HEK293 (cell line): ENCODE measurements around the gene CAMKK1.

Source experiments
- EGR2 ChIP-seq: fragments of 450-650 bp; formaldehyde crosslinking; IDR thresholded peaks from 2 replicates; pipeline ENCODE4 v1.5.1; 2016; ENCODE audit warnings: low read depth, missing biosample characterization, missing genetic modification characterization
- ZNF2 ChIP-seq: fragments of 450-650 bp; formaldehyde crosslinking; IDR thresholded peaks from 2 replicates; pipeline ENCODE4 v1.5.1; 2016; ENCODE audit warnings: missing biosample characterization, missing genetic modification characterization
- ZNF350 ChIP-seq: fragments of 450-650 bp; formaldehyde crosslinking; IDR thresholded peaks from 2 replicates; pipeline ENCODE4 v1.5.0; 2017; ENCODE audit warnings: missing biosample characterization, mild to moderate bottlenecking, missing genetic modification characterization
- ZNF394 ChIP-seq: fragments of 450-650 bp; formaldehyde crosslinking; IDR thresholded peaks from 2 replicates; pipeline ENCODE4 v1.5.1; 2016; ENCODE audit warnings: missing biosample characterization, missing genetic modification characterization, mild to moderate bottlenecking, moderate library complexity, borderline replicate concordance
- ZNF530 ChIP-seq: fragments of 450-650 bp; formaldehyde crosslinking; IDR thresholded peaks from 2 replicates; pipeline ENCODE4 v1.5.1; 2016; ENCODE audit warnings: low read depth, missing biosample characterization, missing genetic modification characterization
- ZNF777 ChIP-seq: fragments of 450-650 bp; formaldehyde crosslinking; IDR thresholded peaks from 2 replicates; pipeline ENCODE4 v1.5.1; 2017; ENCODE audit warnings: missing biosample characterization, missing genetic modification characterization, borderline replicate concordance
- TF ChIP-seq, protein P1 (sequence below): fragments of 450-650 bp; formaldehyde crosslinking; IDR thresholded peaks from 2 replicates; pipeline ENCODE4 v1.5.1; 2016; ENCODE audit warnings: missing biosample characterization, missing genetic modification characterization, low read depth
- TF ChIP-seq, protein P2 (sequence below): fragments of 450-650 bp; formaldehyde crosslinking; IDR thresholded peaks from 2 replicates; pipeline ENCODE4 v1.5.1; 2016; ENCODE audit warnings: missing biosample characterization, missing genetic modification characterization
- TF ChIP-seq, protein P3 (sequence below): fragments of 450-650 bp; formaldehyde crosslinking; IDR thresholded peaks from 2 replicates; pipeline ENCODE4 v1.5.1; 2016; ENCODE audit warnings: missing biosample characterization, missing genetic modification characterization

DNA sequence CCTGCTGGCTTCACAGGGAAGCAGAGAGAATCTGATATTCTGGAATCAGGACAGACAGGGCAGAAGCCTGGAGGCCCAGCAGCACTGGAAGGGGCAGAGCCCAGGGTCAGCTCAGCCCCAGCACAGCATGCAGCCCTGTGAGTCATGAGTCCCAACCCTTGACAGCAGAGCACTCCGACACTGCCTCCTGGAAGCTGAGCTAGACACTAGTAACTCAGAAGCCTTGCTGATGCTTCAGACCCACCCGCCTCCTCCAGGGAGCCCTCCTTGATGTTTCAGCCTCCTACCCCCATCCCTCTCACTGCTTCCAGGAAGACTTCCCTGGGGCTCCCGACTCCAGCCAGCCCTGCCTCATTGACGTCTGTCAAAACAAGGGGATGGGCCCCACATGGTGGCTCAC lies 6.9 kb downstream of the CAMKK1 start:
- TF ChIP-seq, protein P1, sequence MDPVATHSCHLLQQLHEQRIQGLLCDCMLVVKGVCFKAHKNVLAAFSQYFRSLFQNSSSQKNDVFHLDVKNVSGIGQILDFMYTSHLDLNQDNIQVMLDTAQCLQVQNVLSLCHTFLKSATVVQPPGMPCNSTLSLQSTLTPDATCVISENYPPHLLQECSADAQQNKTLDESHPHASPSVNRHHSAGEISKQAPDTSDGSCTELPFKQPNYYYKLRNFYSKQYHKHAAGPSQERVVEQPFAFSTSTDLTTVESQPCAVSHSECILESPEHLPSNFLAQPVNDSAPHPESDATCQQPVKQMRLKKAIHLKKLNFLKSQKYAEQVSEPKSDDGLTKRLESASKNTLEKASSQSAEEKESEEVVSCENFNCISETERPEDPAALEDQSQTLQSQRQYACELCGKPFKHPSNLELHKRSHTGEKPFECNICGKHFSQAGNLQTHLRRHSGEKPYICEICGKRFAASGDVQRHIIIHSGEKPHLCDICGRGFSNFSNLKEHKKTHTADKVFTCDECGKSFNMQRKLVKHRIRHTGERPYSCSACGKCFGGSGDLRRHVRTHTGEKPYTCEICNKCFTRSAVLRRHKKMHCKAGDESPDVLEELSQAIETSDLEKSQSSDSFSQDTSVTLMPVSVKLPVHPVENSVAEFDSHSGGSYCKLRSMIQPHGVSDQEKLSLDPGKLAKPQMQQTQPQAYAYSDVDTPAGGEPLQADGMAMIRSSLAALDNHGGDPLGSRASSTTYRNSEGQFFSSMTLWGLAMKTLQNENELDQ (tag by site-specific recombination), result no peak
- TF ChIP-seq, protein P2, sequence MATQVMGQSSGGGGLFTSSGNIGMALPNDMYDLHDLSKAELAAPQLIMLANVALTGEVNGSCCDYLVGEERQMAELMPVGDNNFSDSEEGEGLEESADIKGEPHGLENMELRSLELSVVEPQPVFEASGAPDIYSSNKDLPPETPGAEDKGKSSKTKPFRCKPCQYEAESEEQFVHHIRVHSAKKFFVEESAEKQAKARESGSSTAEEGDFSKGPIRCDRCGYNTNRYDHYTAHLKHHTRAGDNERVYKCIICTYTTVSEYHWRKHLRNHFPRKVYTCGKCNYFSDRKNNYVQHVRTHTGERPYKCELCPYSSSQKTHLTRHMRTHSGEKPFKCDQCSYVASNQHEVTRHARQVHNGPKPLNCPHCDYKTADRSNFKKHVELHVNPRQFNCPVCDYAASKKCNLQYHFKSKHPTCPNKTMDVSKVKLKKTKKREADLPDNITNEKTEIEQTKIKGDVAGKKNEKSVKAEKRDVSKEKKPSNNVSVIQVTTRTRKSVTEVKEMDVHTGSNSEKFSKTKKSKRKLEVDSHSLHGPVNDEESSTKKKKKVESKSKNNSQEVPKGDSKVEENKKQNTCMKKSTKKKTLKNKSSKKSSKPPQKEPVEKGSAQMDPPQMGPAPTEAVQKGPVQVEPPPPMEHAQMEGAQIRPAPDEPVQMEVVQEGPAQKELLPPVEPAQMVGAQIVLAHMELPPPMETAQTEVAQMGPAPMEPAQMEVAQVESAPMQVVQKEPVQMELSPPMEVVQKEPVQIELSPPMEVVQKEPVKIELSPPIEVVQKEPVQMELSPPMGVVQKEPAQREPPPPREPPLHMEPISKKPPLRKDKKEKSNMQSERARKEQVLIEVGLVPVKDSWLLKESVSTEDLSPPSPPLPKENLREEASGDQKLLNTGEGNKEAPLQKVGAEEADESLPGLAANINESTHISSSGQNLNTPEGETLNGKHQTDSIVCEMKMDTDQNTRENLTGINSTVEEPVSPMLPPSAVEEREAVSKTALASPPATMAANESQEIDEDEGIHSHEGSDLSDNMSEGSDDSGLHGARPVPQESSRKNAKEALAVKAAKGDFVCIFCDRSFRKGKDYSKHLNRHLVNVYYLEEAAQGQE (tag by site-specific recombination), result no peak
- TF ChIP-seq, protein P3, sequence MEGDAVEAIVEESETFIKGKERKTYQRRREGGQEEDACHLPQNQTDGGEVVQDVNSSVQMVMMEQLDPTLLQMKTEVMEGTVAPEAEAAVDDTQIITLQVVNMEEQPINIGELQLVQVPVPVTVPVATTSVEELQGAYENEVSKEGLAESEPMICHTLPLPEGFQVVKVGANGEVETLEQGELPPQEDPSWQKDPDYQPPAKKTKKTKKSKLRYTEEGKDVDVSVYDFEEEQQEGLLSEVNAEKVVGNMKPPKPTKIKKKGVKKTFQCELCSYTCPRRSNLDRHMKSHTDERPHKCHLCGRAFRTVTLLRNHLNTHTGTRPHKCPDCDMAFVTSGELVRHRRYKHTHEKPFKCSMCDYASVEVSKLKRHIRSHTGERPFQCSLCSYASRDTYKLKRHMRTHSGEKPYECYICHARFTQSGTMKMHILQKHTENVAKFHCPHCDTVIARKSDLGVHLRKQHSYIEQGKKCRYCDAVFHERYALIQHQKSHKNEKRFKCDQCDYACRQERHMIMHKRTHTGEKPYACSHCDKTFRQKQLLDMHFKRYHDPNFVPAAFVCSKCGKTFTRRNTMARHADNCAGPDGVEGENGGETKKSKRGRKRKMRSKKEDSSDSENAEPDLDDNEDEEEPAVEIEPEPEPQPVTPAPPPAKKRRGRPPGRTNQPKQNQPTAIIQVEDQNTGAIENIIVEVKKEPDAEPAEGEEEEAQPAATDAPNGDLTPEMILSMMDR (tag by site-specific recombination), result no peak
- TF ChIP-seq ZNF2 (tag by site-specific recombination) (no peak), ZNF530 (tag by site-specific recombination) (no peak), ZNF350 (tag by site-specific recombination) (no peak), EGR2 (no peak), ZNF777 (tag by site-specific recombination) (no peak), ZNF394 (no peak)
